Pons (tissue), 1 donor: ENCODE data around the gene H2AZ1.

Experiments used
- DNase-seq: peaks from one replicate; pipeline ENCODE4 v3.0.0-alpha.2; 2016; ENCODE audit warnings: low spot score

The H2AZ1 gene

GRCh38 chr4:99946356-99947189 lies 3.5 kb downstream of the H2AZ1 start, which contains the start of gene DNAJB14:
DNAJB14 (minus strand) TSS chr4:99946618; CDS start chr4:99946571, 47 bp downstream.
- peak; percentile 48 for DNase-seq

- peak; percentile 47 for DNase-seq
Measured at GRCh38 chr4:99945718-99946355, 4.2 kb downstream of the H2AZ1 start.

DNA sequence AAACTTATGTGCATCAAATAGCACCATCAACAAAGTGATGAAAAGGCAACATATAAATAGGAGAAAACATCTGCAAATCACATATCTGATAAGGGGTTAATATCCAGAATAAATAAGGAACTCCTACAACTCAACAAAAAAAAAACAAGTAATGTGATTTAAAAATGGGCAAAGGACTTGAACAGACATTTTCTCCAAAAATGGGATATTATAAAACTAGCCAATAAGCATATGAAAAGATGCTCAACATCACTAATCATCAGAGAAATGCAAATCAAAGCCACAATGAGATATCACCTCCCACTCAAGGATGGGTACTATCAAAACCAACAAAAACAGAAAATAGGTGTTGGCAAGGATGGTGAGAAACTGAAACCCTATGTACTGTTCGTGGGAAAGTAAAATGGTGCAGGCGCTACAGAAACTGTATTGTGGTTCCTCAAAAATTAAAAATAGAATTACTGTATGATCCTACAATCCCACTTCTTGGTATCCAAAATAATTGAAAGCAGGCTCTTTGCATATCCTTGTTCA lies 6.1 kb downstream of the H2AZ1 start:
- no peak for DNase-seq

- no peak for DNase-seq
Measured at GRCh38 chr4:99938243-99938753, 11.8 kb downstream of the H2AZ1 start.

GRCh38 chr4:99934891-99935290 lies 15.2 kb downstream of the H2AZ1 start:
- DNase-seq = no peak

GRCh38 chr4:99927566-99927965 lies 22.5 kb downstream of the H2AZ1 start:
- no peak for DNase-seq

GRCh38 chr4:99921174-99921573 lies 28.9 kb downstream of the H2AZ1 start:
- DNase-seq = no peak

GRCh38 chr4:99918656-99919055 lies 31.4 kb downstream of the H2AZ1 start:
- DNase-seq = no peak

DNA sequence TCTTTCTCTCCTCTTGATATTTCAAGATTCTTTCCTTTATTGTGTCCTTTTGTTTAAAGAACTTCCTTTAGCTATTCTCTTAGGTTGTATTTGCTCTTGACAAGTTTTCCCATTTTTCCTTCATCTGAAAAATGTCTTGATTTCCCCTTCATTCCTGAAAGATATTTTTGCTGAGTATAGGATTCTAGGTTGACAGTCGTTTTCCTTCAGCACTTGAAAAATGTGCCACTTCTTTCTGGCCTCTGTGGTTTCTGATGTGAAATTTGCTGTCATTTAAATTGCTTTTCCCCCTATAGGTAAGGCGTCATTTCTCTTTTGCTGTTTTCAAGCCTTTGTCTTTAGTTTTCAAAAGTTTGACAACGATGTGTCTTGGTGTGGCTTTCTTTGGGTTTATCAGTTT lies 32.5 kb downstream of the H2AZ1 start:
- DNase-seq = no peak

- DNase-seq = no peak
Measured at GRCh38 chr4:99915449-99915848, 34.6 kb downstream of the H2AZ1 start.
